Measurements from ENCODE around the gene BTBD10.

DNA sequence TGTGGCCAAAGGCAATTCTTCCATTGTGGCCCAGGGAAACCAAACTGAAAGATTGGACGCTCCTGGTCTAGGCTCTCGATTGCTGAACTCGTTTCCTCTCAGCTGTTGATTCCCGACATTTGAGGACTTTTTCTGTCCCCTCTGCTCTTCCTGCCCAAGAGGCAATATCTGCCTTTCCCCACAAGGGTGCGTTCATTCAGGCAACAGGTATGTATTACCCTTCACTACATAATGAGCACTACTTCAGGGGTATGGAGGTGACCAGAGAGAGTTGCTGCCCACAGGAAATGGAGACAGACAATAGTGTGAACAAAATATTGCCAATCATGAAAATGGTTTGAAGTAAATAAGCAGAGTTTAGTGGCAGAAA, 24.6 kb upstream of the BTBD10 start:
- TF ChIP-seq, protein P1, sequence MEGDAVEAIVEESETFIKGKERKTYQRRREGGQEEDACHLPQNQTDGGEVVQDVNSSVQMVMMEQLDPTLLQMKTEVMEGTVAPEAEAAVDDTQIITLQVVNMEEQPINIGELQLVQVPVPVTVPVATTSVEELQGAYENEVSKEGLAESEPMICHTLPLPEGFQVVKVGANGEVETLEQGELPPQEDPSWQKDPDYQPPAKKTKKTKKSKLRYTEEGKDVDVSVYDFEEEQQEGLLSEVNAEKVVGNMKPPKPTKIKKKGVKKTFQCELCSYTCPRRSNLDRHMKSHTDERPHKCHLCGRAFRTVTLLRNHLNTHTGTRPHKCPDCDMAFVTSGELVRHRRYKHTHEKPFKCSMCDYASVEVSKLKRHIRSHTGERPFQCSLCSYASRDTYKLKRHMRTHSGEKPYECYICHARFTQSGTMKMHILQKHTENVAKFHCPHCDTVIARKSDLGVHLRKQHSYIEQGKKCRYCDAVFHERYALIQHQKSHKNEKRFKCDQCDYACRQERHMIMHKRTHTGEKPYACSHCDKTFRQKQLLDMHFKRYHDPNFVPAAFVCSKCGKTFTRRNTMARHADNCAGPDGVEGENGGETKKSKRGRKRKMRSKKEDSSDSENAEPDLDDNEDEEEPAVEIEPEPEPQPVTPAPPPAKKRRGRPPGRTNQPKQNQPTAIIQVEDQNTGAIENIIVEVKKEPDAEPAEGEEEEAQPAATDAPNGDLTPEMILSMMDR (IDR thresholded peaks at IDR 0.05): peak in 3 of 4 donors; percentile 7 to 39 (median 8)
- no peak for TF ChIP-seq POLR2A (IDR thresholded peaks at IDR 0.05)
